Lower leg skin (tissue), 3 donors: ENCODE measurements around the gene CACNA1F.

Experiments
- POLR2A ChIP-seq, 2 donors: fragments of 450-650 bp; IDR thresholded peaks; one replicate each; pipeline ENCODE4 v1.6.1; 2016 to 2017; ENCODE audit warnings: antibody characterized with exemption in 2 of 2, mild to moderate bottlenecking in 1 of 2, moderate library complexity in 1 of 2
- TF ChIP-seq, protein P1 (sequence below), 3 donors: fragments of 450-650 bp; IDR thresholded peaks; one replicate each; pipeline ENCODE4 v1.5.1; 2016; ENCODE audit warnings: antibody characterized with exemption in 3 of 3, mild to moderate bottlenecking in 3 of 3, moderate library complexity in 2 of 3

DNA sequence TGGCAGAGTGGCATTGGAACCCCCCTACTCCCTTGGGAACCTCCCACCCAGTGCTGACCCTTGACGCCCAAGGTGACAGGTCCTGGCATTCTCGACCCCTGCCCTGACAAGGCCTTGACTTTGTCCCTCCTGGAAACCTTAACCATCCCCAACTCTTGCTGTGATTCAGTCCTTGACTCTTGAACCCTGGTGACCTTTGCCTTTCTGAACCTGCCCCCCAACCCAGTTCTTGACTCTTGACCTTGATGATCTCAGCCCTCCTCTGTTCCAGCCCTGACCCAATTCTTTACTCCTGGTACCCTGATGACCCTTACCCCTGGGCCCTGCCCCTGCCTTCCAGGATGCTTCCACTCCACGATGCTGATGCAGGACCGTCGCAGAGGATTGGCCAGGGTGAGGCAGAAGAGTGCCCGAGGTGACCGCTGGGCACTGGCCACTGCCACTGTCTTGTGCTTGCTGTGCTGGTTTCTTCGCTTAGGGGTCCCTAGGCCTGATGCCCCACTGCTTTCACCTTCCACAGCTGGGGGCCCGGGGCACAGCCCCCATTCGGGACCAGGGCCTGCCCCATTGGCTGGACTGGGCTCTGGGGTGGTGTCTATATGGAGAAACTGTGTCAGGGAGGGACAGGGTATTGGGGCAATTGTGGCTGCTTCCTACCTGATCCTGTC lies 1.7 kb downstream of the CACNA1F start:
- TF ChIP-seq, protein P1, sequence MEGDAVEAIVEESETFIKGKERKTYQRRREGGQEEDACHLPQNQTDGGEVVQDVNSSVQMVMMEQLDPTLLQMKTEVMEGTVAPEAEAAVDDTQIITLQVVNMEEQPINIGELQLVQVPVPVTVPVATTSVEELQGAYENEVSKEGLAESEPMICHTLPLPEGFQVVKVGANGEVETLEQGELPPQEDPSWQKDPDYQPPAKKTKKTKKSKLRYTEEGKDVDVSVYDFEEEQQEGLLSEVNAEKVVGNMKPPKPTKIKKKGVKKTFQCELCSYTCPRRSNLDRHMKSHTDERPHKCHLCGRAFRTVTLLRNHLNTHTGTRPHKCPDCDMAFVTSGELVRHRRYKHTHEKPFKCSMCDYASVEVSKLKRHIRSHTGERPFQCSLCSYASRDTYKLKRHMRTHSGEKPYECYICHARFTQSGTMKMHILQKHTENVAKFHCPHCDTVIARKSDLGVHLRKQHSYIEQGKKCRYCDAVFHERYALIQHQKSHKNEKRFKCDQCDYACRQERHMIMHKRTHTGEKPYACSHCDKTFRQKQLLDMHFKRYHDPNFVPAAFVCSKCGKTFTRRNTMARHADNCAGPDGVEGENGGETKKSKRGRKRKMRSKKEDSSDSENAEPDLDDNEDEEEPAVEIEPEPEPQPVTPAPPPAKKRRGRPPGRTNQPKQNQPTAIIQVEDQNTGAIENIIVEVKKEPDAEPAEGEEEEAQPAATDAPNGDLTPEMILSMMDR (IDR thresholded peaks at IDR 0.05) = no peak
- TF ChIP-seq POLR2A (IDR thresholded peaks at IDR 0.05) = no peak
